ENCODE results near the gene GOPC. TPM values are rescaled to one million over a fixed set of nuclear protein-coding genes. Genes with fewer than 3 reads are reported as not detected.
A peak's percentile ranks its signal among the peaks of the same experiment; 100 is the strongest.

The GOPC gene
- total RNA-seq, 2 donors from 2014 or later, result 16.8 to 17.4 TPM

- ATAC-seq, result no peak
- Mint-ChIP-seq H3K4me1 (peaks cover 14% of the 10 kb centered on the region), H3K27ac (no peak overlapping the region), H3K27me3 (no peaks in the 10 kb centered on the region), H3K36me3 (ENCODE audit: low read depth) (peaks cover 13% of the 10 kb centered on the region), H3K4me3 (no peak overlapping the region)
- DNase-seq, result no peak
- no peaks in the 10 kb centered on the region for H3K9me3 ChIP-seq (ENCODE audit: control insufficient read depth, low read length, poor library complexity, severe bottlenecking)
Observed at GRCh38 chr6:117574198-117574597, 28.1 kb downstream of the GOPC start.

- DNase-seq (no peak), ATAC-seq (no peak)
- no peak overlapping the region for H3K4me3 Mint-ChIP-seq
- no peaks in the 10 kb centered on the region for H3K9me3 ChIP-seq (ENCODE audit: control insufficient read depth, low read length, poor library complexity, severe bottlenecking)
- peaks cover 15% of the 10 kb centered on the region for H3K36me3 Mint-ChIP-seq (ENCODE audit: low read depth)
- H3K4me1 Mint-ChIP-seq, result peaks cover 14% of the 10 kb centered on the region
- peak overlapping the region; percentile 89 for H3K27ac Mint-ChIP-seq
- no peaks in the 10 kb centered on the region for H3K27me3 Mint-ChIP-seq
Observed at GRCh38 chr6:117573006-117573680, 29.2 kb downstream of the GOPC start.

GRCh38 chr6:117568831-117569410 lies 33.4 kb downstream of the GOPC start:
- Mint-ChIP-seq H3K36me3 (ENCODE audit: low read depth) (peaks cover 17% of the 10 kb centered on the region), H3K27ac (no peak overlapping the region), H3K4me3 (no peak overlapping the region), H3K4me1 (peaks cover 14% of the 10 kb centered on the region), H3K27me3 (no peaks in the 10 kb centered on the region)
- ATAC-seq, result no peak
- H3K9me3 ChIP-seq (ENCODE audit: control insufficient read depth, low read length, poor library complexity, severe bottlenecking), result no peaks in the 10 kb centered on the region
- DNase-seq, result no peak

GRCh38 chr6:117568247-117568646 lies 34.1 kb downstream of the GOPC start:
- H3K36me3 Mint-ChIP-seq (ENCODE audit: low read depth), result peaks cover 17% of the 10 kb centered on the region
- H3K27ac Mint-ChIP-seq, result no peak overlapping the region
- no peak overlapping the region for H3K4me3 Mint-ChIP-seq
- ATAC-seq, result no peak
- no peak for DNase-seq
- peaks cover 14% of the 10 kb centered on the region for H3K4me1 Mint-ChIP-seq
- no peaks in the 10 kb centered on the region for H3K9me3 ChIP-seq (ENCODE audit: control insufficient read depth, low read length, poor library complexity, severe bottlenecking)
- H3K27me3 Mint-ChIP-seq, result no peaks in the 10 kb centered on the region

GRCh38 chr6:117564681-117565080 lies 37.6 kb downstream of the GOPC start:
- DNase-seq, result no peak
- no peak for ATAC-seq
- H3K9me3 ChIP-seq (ENCODE audit: control insufficient read depth, low read length, poor library complexity, severe bottlenecking), result no peaks in the 10 kb centered on the region
- Mint-ChIP-seq H3K4me3 (no peak overlapping the region), H3K4me1 (no peaks in the 10 kb centered on the region), H3K27ac (no peak overlapping the region), H3K27me3 (no peaks in the 10 kb centered on the region), H3K36me3 (ENCODE audit: low read depth) (peaks cover 4% of the 10 kb centered on the region)

GRCh38 chr6:117561128-117561527 lies 41.2 kb downstream of the GOPC start:
- no peaks in the 10 kb centered on the region for H3K36me3 Mint-ChIP-seq (ENCODE audit: low read depth)
- ATAC-seq, result no peak
- H3K27ac Mint-ChIP-seq, result no peak overlapping the region

GRCh38 chr6:117559299-117559698 lies 43.0 kb downstream of the GOPC start:
- DNase-seq (no peak), ATAC-seq (no peak)
- Mint-ChIP-seq H3K4me1 (peaks cover 2% of the 10 kb centered on the region), H3K27ac (no peak overlapping the region), H3K4me3 (no peak overlapping the region), H3K27me3 (no peaks in the 10 kb centered on the region), H3K36me3 (ENCODE audit: low read depth) (no peaks in the 10 kb centered on the region)
- no peaks in the 10 kb centered on the region for H3K9me3 ChIP-seq (ENCODE audit: control insufficient read depth, low read length, poor library complexity, severe bottlenecking)

More at GRCh38 chr6:117561128-117561527, 41.2 kb downstream of the GOPC start:
- no peak overlapping the region for H3K4me3 Mint-ChIP-seq
- peaks cover 2% of the 10 kb centered on the region for H3K4me1 Mint-ChIP-seq
- no peaks in the 10 kb centered on the region for H3K27me3 Mint-ChIP-seq
- DNase-seq, result no peak
- no peaks in the 10 kb centered on the region for H3K9me3 ChIP-seq (ENCODE audit: control insufficient read depth, low read length, poor library complexity, severe bottlenecking)

- peaks cover 2% of the 10 kb centered on the region for H3K4me1 Mint-ChIP-seq
- H3K36me3 Mint-ChIP-seq (ENCODE audit: low read depth), result no peaks in the 10 kb centered on the region
- H3K9me3 ChIP-seq (ENCODE audit: control insufficient read depth, low read length, poor library complexity, severe bottlenecking), result no peaks in the 10 kb centered on the region
- DNase-seq (no peak), ATAC-seq (no peak)
- no peak overlapping the region for H3K4me3 Mint-ChIP-seq
- no peak overlapping the region for H3K27ac Mint-ChIP-seq
- H3K27me3 Mint-ChIP-seq, result no peaks in the 10 kb centered on the region
Observed at GRCh38 chr6:117558818-117559217, 43.5 kb downstream of the GOPC start.

GRCh38 chr6:117557951-117558350 lies 44.4 kb downstream of the GOPC start:
- H3K4me1 Mint-ChIP-seq, result peaks cover 2% of the 10 kb centered on the region
- H3K27me3 Mint-ChIP-seq, result no peaks in the 10 kb centered on the region
- H3K36me3 Mint-ChIP-seq (ENCODE audit: low read depth), result no peaks in the 10 kb centered on the region
- no peaks in the 10 kb centered on the region for H3K9me3 ChIP-seq (ENCODE audit: control insufficient read depth, low read length, poor library complexity, severe bottlenecking)
- no peak overlapping the region for H3K27ac Mint-ChIP-seq
- no peak for ATAC-seq
- H3K4me3 Mint-ChIP-seq, result no peak overlapping the region
- no peak for DNase-seq

- peaks cover 3% of the 10 kb centered on the region for H3K4me1 Mint-ChIP-seq
- no peaks in the 10 kb centered on the region for H3K9me3 ChIP-seq (ENCODE audit: control insufficient read depth, low read length, poor library complexity, severe bottlenecking)
- no peak overlapping the region for H3K27ac Mint-ChIP-seq
- ATAC-seq, result peak; percentile 39
- H3K27me3 Mint-ChIP-seq, result no peaks in the 10 kb centered on the region
- peak; percentile 25 to 55 (median 34) for DNase-seq
- no peak overlapping the region for H3K4me3 Mint-ChIP-seq
- no peaks in the 10 kb centered on the region for H3K36me3 Mint-ChIP-seq (ENCODE audit: low read depth)
Observed at GRCh38 chr6:117555882-117556498, 46.3 kb downstream of the GOPC start.

GRCh38 chr6:117555262-117555849 lies 47.0 kb downstream of the GOPC start:
- Mint-ChIP-seq H3K27ac (no peak overlapping the region), H3K4me3 (no peak overlapping the region), H3K36me3 (ENCODE audit: low read depth) (no peaks in the 10 kb centered on the region), H3K4me1 (peaks cover 10% of the 10 kb centered on the region), H3K27me3 (no peaks in the 10 kb centered on the region)
- no peak for DNase-seq
- no peaks in the 10 kb centered on the region for H3K9me3 ChIP-seq (ENCODE audit: control insufficient read depth, low read length, poor library complexity, severe bottlenecking)
- no peak for ATAC-seq

GRCh38 chr6:117553142-117553541 lies 49.2 kb downstream of the GOPC start:
- Mint-ChIP-seq H3K27ac (no peak overlapping the region), H3K4me3 (no peak overlapping the region), H3K4me1 (peaks cover 29% of the 10 kb centered on the region), H3K36me3 (ENCODE audit: low read depth) (no peaks in the 10 kb centered on the region), H3K27me3 (no peaks in the 10 kb centered on the region)
- ATAC-seq (no peak), DNase-seq (no peak)
- no peaks in the 10 kb centered on the region for H3K9me3 ChIP-seq (ENCODE audit: control insufficient read depth, low read length, poor library complexity, severe bottlenecking)

GRCh38 chr6:117552618-117553017 lies 49.7 kb downstream of the GOPC start:
- H3K4me3 Mint-ChIP-seq, result no peak overlapping the region

More at GRCh38 chr6:117552618-117553017, 49.7 kb downstream of the GOPC start:
- H3K36me3 Mint-ChIP-seq (ENCODE audit: low read depth), result no peaks in the 10 kb centered on the region
- peaks cover 30% of the 10 kb centered on the region for H3K4me1 Mint-ChIP-seq
- no peaks in the 10 kb centered on the region for H3K27me3 Mint-ChIP-seq
- no peak overlapping the region for H3K27ac Mint-ChIP-seq
- H3K9me3 ChIP-seq (ENCODE audit: control insufficient read depth, low read length, poor library complexity, severe bottlenecking), result no peaks in the 10 kb centered on the region
- DNase-seq (no peak), ATAC-seq (no peak)

Data from T-helper 17 cell (primary cell).